Dendritic cell treated with granulocyte-macrophage colony-stimulating factor and Interleukin-4, amounts not matched to agents 40 ng/mL and 50 ng/mL, for 4 days (primary cell): Measurements from ENCODE around the gene FKBP10.
"Not testable (repeated sequence)": the region's sequence is repeated elsewhere in the genome, so short reads cannot be mapped to it uniquely, and the experiment has no call there.

Source experiments
- H3K27ac Mint-ChIP-seq: one replicate; pipeline ENCODE4 v1.8.0; 2022; ENCODE audit warnings: mild to moderate bottlenecking, mixed read lengths
- H3K27me3 Mint-ChIP-seq: one replicate; pipeline ENCODE4 v1.8.0; 2022; ENCODE audit warnings: mild to moderate bottlenecking, mixed read lengths
- H3K36me3 Mint-ChIP-seq: one replicate; pipeline ENCODE4 v1.8.0; 2022; ENCODE audit warnings: low read depth, mixed read lengths
- H3K4me1 Mint-ChIP-seq: one replicate; pipeline ENCODE4 v1.8.0; 2022; ENCODE audit warnings: low read depth, mixed read lengths
- H3K4me3 Mint-ChIP-seq: one replicate; pipeline ENCODE4 v1.8.0; 2022; ENCODE audit warnings: mild to moderate bottlenecking, moderate library complexity, mixed read lengths
- H3K9me3 Mint-ChIP-seq: one replicate; pipeline ENCODE4 v1.8.0; 2022; ENCODE audit warnings: mixed read lengths
- intact Hi-C: fragments of 100-400 bp; cut with micrococcal nuclease; formaldehyde crosslinking; loops from one replicate; pipeline ENCODE4 v1.15.0; 2022

Gene FKBP10

GRCh38 chr17:41825175-41825845, 12.5 kb downstream of the FKBP10 start:
- Mint-ChIP-seq H3K9me3 (no peaks in the 10 kb centered on the region), H3K27ac (no peak overlapping the region), H3K4me3 (no peak overlapping the region), H3K4me1 (no peaks in the 10 kb centered on the region), H3K36me3 (peaks cover 8% of the 10 kb centered on the region), H3K27me3 (peaks cover 6% of the 10 kb centered on the region)
- intact Hi-C loops: no loop called here

DNA sequence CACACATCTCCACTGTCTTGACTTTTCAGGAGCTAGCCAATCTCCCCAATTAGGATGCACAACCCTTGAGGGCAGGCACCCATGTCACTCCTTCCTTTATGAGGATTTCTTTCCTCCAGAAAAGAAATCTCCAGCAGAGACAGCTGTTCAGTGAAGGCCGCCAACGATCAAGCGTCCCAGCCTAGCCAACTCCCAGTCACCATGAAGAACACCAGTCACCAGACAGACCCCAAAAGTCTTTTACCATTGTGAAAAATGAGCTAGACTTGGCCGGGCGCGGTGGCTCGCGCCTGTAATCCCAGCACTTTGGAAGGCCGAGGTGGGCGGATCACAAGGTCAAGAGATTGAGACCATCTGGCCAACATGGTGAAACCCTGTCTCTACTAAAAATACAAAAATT, 17.2 kb downstream of the FKBP10 start:
- H3K27ac Mint-ChIP-seq, H3K9me3 Mint-ChIP-seq, intact Hi-C loops, H3K4me1 Mint-ChIP-seq, H3K36me3 Mint-ChIP-seq, H3K4me3 Mint-ChIP-seq, H3K27me3 Mint-ChIP-seq: not testable (repeated sequence)

DNA sequence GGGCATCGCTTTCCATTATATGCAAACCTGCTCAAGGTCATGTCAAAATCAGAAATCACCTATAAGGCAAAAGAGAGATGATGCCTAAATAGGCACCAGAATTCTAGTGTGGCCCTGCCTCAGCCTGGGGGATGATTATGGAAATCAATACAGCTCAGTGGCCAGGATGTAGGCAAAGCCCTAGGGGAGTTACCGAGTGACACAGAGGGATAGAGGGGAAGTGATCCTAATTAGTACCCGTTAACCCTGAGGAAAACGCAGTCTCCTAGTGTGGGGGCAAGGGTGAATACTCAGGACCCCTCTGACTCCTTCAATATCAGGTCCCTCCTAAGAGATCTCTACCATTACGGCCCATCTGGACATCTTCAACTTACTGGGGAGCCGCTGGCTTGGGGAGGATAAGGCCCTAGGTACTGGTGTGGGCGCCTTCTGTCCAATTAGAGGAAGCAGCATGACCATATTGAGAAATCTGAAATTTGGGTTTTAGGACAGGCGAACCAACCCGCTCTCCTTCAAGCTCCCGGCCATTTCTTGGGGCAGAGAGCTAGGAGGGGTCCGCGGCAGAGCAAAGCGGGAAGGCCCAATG, 22.5 kb downstream of the FKBP10 start:
- Mint-ChIP-seq H3K27ac (peak overlapping the region; percentile 22), H3K36me3 (no peaks in the 10 kb centered on the region), H3K4me3 (peak overlapping the region; percentile 76), H3K9me3 (no peaks in the 10 kb centered on the region), H3K4me1 (peaks cover 7% of the 10 kb centered on the region), H3K27me3 (peaks cover 35% of the 10 kb centered on the region)
- intact Hi-C loops: no loop called here

- Mint-ChIP-seq H3K27me3 (peaks cover 35% of the 10 kb centered on the region), H3K9me3 (no peaks in the 10 kb centered on the region), H3K36me3 (no peaks in the 10 kb centered on the region), H3K27ac (peak within 1 kb of the TSS; percentile 22), H3K4me1 (peaks cover 7% of the 10 kb centered on the region), H3K4me3 (peak within 1 kb of the TSS; percentile 76)
- intact Hi-C loops: no loop called here
Observed at GRCh38 chr17:41835800-41836549, 23.2 kb downstream of the FKBP10 start, which contains the start of gene NT5C3B. Gene NT5C3B, minus strand, starts transcription at chr17:41836232. Its CDS starts 39 bp downstream, at chr17:41836193.

DNA sequence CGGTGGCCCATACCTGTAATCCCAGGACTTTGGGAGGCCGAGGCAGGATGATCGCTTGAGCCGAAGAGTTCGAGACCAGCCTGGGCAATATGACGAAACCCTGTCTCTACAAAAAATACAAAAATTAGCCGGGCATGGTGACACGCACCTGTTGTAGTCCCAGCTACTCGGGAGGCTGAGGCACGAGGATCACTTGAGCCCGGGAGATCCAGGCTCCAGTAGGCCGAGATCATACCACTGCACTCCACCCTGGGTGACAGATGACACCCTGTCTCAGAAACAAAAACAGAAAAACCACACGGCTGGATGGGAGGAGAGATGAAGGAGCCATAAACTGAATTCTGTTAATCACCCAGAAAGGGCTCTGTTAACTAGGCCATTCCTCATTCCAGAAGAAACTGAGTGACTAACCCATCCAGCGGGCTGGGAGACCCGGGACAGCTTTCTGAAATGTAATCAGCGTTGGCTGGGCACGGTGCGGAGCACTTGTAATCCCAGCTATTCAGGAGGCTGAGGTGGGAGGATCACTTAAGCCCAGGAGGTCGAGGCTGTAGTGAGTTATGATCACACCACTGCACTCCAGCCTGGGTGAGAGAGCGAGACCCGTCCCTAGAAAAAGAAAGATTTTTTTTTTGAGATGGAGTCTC, 23.9 kb downstream of the FKBP10 start:
- intact Hi-C loops: no loop called here
- no peaks in the 10 kb centered on the region for H3K9me3 Mint-ChIP-seq
- H3K4me3 Mint-ChIP-seq: peak overlapping the region; percentile 76
- no peak overlapping the region for H3K27ac Mint-ChIP-seq
- no peaks in the 10 kb centered on the region for H3K36me3 Mint-ChIP-seq
- H3K27me3 Mint-ChIP-seq: peaks cover 35% of the 10 kb centered on the region
- H3K4me1 Mint-ChIP-seq: peaks cover 7% of the 10 kb centered on the region

DNA sequence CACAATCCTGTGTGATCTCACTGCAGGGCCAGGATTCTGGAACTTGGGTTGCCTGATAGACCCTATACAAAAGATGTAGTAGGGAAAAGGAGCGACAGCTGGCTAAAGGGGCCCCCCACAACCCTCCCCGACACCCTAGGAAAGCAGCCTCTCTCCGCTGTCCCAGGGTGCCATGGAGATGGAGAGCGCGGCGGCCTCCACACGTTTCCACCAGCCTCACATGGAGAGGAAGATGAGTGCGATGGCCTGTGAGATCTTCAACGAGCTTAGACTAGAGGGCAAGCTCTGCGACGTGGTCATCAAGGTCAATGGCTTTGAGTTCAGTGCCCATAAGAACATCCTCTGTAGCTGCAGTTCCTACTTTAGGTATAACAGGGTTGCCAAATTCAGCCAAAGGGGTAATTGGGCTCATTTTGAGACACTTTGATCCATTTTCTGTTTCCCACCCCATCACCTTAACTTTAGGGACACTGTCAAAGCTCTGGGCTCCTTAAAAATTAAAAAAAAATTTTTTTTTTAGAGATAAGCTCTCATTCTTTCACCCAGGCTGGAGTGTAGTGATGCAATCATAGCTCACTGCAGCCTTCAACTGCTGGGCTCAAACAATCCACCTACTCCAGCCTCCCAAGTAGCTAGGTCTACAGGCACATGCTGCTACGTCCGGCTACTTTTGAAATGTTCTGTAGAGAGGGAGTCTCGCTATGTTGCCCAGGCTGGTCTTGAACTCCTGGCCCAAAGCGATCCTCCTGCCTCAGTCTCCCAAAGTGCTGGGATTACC, 25.1 kb downstream of the FKBP10 start, which contains the start of gene KLHL10:
KLHL10 (plus strand) TSS at position 65 of the 778 bp plus-strand sequence; CDS start at position 173, 108 bp downstream.
- intact Hi-C loops: no loop called here
- H3K27me3 Mint-ChIP-seq: peaks cover 35% of the 10 kb centered on the region
- H3K4me3 Mint-ChIP-seq: no peak within 1 kb of the TSS
- peaks cover 7% of the 10 kb centered on the region for H3K4me1 Mint-ChIP-seq
- no peaks in the 10 kb centered on the region for H3K36me3 Mint-ChIP-seq
- H3K9me3 Mint-ChIP-seq: no peaks in the 10 kb centered on the region
- no peak within 1 kb of the TSS for H3K27ac Mint-ChIP-seq

- H3K4me1 Mint-ChIP-seq, intact Hi-C loops, H3K36me3 Mint-ChIP-seq, H3K27ac Mint-ChIP-seq, H3K4me3 Mint-ChIP-seq, H3K9me3 Mint-ChIP-seq: not testable (repeated sequence)
- peaks cover 35% of the 10 kb centered on the region for H3K27me3 Mint-ChIP-seq
Observed at GRCh38 chr17:41839448-41839847, 26.6 kb downstream of the FKBP10 start.

- H3K4me1 Mint-ChIP-seq, H3K4me3 Mint-ChIP-seq, H3K36me3 Mint-ChIP-seq, H3K27ac Mint-ChIP-seq, intact Hi-C loops, H3K9me3 Mint-ChIP-seq: not testable (repeated sequence)
- H3K27me3 Mint-ChIP-seq: peaks cover 29% of the 10 kb centered on the region
Observed at GRCh38 chr17:41840781-41841180, 28.0 kb downstream of the FKBP10 start.

DNA sequence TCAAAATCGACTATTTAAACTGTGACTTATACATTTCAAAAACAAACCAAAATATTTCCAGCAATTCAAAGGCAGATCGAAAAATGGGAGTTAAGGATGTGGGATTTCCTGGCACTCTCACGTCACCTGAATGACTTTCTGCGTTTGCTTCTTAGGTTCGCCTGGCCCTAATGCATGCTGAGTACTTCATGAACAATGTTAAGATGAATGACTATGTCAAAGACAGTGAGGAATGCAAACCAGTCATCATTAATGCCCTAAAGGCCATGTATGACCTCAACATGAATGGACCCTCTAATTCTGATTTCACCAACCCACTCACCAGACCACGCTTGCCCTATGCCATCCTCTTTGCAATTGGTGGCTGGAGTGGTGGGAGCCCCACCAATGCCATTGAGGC, 32.2 kb downstream of the FKBP10 start:
- peaks cover 8% of the 10 kb centered on the region for H3K4me1 Mint-ChIP-seq
- no peaks in the 10 kb centered on the region for H3K27me3 Mint-ChIP-seq
- H3K27ac Mint-ChIP-seq: no peak overlapping the region
- peaks cover 7% of the 10 kb centered on the region for H3K36me3 Mint-ChIP-seq
- H3K4me3 Mint-ChIP-seq: no peak overlapping the region
- intact Hi-C loops: no loop called here
- no peaks in the 10 kb centered on the region for H3K9me3 Mint-ChIP-seq

- intact Hi-C loops: no loop called here
- Mint-ChIP-seq H3K27ac (no peak overlapping the region), H3K27me3 (no peaks in the 10 kb centered on the region), H3K4me1 (peaks cover 8% of the 10 kb centered on the region), H3K9me3 (no peaks in the 10 kb centered on the region), H3K4me3 (no peak overlapping the region), H3K36me3 (peaks cover 18% of the 10 kb centered on the region)
Observed at GRCh38 chr17:41848788-41849187, 36.0 kb downstream of the FKBP10 start.

DNA sequence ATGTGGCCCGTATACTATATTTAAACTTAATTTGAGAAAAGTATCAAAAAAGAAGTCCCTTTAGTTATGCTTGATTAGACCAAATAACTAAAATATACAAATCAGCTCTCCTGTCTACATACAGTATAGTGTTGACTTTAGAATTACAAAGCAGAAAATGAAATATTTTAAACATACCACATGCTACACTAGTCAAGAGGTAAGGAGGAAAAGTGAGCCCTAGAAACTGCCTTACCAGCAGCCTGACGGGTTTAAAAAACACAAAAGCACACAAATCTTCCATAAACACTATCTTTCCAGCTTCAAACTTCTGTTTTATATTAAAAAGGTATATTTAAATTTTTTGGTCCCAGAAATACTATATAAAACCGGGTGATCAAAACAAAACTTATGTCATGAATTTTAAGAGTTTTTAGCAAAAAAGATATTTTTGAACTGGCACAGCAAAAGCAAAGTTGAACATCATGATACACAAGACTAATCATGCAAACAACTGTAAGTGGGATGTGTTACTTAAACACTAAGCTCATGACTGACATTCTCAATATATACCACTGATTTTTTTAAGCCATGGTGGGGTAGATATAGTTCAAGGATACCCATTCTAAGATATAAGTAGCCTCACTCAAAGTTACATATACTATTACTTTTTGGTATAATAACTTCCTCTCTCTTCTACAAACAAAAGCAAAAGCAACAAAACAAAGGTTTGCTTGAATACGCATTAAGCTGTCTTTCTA, 36.6 kb downstream of the FKBP10 start:
- Mint-ChIP-seq H3K36me3 (peaks cover 24% of the 10 kb centered on the region), H3K9me3 (no peaks in the 10 kb centered on the region), H3K4me3 (no peak overlapping the region), H3K27me3 (no peaks in the 10 kb centered on the region), H3K27ac (no peak overlapping the region), H3K4me1 (peaks cover 8% of the 10 kb centered on the region)
- intact Hi-C loops: no loop called here

DNA sequence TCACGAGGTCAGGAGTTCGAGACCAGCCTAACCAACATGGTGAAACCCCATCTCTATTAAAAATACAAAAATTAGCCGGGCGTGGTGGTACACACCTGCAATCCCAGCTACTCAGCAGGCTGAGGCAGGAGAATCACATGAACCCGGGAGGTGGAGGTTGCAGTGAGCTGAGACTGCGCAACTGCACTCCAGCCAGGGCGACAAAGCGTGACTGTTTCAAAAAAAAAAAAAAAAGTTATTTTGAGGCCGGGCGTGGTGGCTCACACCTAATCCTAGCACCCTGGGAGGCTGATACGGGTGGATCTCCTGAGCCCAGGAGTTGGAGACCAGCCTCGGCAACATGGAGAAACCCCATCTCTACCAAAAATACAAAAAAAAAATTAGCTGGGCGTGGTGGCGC, 38.6 kb downstream of the FKBP10 start:
- H3K36me3 Mint-ChIP-seq: peaks cover 35% of the 10 kb centered on the region
- H3K27me3 Mint-ChIP-seq, H3K27ac Mint-ChIP-seq, intact Hi-C loops, H3K4me3 Mint-ChIP-seq, H3K9me3 Mint-ChIP-seq, H3K4me1 Mint-ChIP-seq: not testable (repeated sequence)
